Measurements from ENCODE around the gene IFI27L1.

- TF ChIP-seq POLR2A (IDR thresholded peaks at IDR 0.05; ENCODE audit: low read depth, low read length): no peak
- no peak for TF ChIP-seq CTCF (IDR thresholded peaks at IDR 0.05; ENCODE audit: extremely low read depth in 1 of 2, insufficient read depth in 1 of 2, low read depth in 1 of 2, low read length in 2 of 2)
Observed at GRCh38 chr14:94066089-94066676, 14.9 kb upstream of the IFI27L1 start.

Data from endothelial cell of umbilical vein (primary cell).